Fibroblast of the aortic adventitia (primary cell): ENCODE measurements around the gene TXNDC2. TPM values are rescaled to one million over a fixed set of nuclear protein-coding genes. Genes with fewer than 3 reads are reported as not detected.

Experiments
- DNase-seq: peaks from one replicate; pipeline ENCODE4 v3.0.0-alpha.2; 2010; ENCODE audit warnings: low read depth
- H3K4me3 ChIP-seq: 2 replicates; pipeline ENCODE4 v1.5.1; 2011; ENCODE audit warnings: low read depth, mild to moderate bottlenecking, control low read depth, low read length, moderate library complexity
- small RNA-seq: library from RNA; depleted of rRNA; stranded (forward); fragments of <200 nt; gene quantifications from one replicate; pipeline ENCODE3, GENCODE V24; 2012
- total RNA-seq: library from RNA; depleted of rRNA; stranded (reverse); fragments of >200 nt; gene quantifications from 2 replicates; pipeline ENCODE4 v1.2.3, GENCODE V29; 2012; ENCODE audit warnings: low replicate concordance
- TF ChIP-seq, protein P1 (sequence below): IDR thresholded peaks from 2 replicates; pipeline ENCODE4 v1.5.1; 2011; ENCODE audit warnings: mild to moderate bottlenecking, low read length, control low read depth, inconsistent platforms; ENCODE audit not compliant: insufficient read depth

TXNDC2 gene
- total RNA-seq, 1 donor, result 0.27 TPM

DNA sequence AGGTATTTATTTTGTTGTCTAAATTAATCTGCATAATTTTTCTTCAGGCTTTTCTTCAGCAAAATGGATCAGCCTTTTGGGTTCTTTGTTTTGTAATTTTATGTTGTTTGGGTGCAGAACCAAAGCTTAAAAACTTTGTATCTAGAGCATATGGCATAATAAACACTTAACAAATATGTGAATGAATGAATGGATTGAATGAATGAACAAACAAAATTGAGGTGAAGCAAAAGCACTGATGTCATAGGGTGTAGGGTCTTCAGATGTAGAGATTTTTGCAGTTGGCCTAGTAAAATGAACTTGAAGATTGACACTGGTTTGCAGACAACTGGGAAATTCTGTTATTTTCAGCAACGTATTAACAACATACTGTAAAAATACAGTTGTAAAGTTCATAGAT is 45.4 kb downstream of the TXNDC2 start:
- TF ChIP-seq, protein P1, sequence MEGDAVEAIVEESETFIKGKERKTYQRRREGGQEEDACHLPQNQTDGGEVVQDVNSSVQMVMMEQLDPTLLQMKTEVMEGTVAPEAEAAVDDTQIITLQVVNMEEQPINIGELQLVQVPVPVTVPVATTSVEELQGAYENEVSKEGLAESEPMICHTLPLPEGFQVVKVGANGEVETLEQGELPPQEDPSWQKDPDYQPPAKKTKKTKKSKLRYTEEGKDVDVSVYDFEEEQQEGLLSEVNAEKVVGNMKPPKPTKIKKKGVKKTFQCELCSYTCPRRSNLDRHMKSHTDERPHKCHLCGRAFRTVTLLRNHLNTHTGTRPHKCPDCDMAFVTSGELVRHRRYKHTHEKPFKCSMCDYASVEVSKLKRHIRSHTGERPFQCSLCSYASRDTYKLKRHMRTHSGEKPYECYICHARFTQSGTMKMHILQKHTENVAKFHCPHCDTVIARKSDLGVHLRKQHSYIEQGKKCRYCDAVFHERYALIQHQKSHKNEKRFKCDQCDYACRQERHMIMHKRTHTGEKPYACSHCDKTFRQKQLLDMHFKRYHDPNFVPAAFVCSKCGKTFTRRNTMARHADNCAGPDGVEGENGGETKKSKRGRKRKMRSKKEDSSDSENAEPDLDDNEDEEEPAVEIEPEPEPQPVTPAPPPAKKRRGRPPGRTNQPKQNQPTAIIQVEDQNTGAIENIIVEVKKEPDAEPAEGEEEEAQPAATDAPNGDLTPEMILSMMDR, result no peak
- no peak overlapping the region for H3K4me3 ChIP-seq
- DNase-seq, result no peak

DNA sequence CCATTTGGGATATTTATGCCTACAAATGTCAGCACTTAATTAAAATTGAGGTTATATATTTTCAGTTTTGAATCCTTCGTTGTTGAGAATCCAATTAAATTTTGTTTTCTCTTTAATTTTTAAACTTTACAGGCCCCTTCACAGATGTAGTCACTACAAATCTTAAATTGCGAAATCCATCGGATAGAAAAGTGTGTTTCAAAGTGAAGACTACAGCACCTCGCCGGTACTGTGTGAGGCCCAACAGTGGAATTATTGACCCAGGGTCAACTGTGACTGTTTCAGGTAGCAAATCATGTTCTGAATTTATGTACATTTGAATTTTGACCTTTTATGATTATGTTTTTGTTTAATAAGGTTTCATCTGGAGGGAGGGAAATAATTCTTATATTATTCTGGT is 45.9 kb downstream of the TXNDC2 start:
- H3K4me3 ChIP-seq, result no peak overlapping the region
- DNase-seq, result no peak
- TF ChIP-seq, protein P1, result no peak

DNA sequence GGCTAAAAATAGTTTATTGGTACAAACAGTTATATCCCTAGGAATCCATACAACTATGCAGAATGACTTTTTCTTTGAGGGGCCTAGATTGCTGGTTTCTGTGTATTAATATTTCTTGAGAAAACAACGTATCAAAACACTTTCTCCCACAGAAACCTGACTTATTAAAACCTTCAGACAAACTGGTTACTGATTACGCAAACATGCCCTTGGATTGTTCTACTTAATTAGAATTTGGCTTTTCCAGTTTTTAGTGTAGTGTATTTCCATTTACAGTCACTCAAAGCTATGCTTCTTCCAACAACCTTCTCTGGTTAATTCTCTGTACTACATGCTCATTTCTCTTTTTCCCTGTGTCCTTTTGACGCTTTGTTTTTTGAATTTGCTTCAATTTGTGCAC is 48.1 kb downstream of the TXNDC2 start:
- DNase-seq, result no peak
- H3K4me3 ChIP-seq, result no peak overlapping the region
- TF ChIP-seq, protein P1, result no peak

DNA sequence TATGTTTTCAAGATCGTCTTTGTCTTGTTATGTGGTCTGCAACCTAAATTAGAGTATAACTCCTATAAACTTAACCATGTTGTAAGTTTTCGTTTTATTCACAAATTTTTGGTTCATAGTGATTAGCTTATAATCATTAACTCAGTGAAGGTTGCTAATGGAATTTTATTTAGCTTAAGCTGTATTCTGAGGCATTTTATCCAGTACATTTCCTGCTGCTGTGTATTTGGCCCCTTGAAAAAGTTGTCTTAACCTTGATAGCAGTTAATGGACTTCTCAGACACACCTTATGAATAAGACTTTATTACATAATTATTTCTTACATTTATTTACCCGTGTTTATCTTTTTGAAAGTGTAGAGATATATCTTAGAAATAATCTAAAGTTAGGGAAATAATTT is 48.5 kb downstream of the TXNDC2 start:
- TF ChIP-seq, protein P1, result no peak
- no peak for DNase-seq
- H3K4me3 ChIP-seq, result no peak overlapping the region

Small RNA genes lying within 50 kb of the gene (small RNA-seq; reads per million reads assigned to genes)
- gene RNA5SP449, result not detected
- gene RNA5SP450, result 0.70 reads per million, percentile 13 among the genes with 10 or more reads in this experiment

Other genes starting within 250 kb of the TXNDC2 start
- 68.4 and 90.4 TPM in 2 replicates for gene RAB31, start 177.7 kb upstream of the TXNDC2 start, total RNA-seq
- gene VAPA, start 28.0 kb downstream of the TXNDC2 start, total RNA-seq, result 324 and 436 TPM in 2 replicates